WTC11 (cell line): ENCODE measurements around the gene FOXI2.

ENCODE experiments used
- ATF1 ChIP-seq: sonication (generic); formaldehyde crosslinking; IDR thresholded peaks from 2 replicates; pipeline ENCODE4 v1.8.1; 2023; ENCODE audit warnings: mild to moderate bottlenecking, moderate library complexity, missing genetic modification reagents
- CREM ChIP-seq: sonication (generic); formaldehyde crosslinking; IDR thresholded peaks from 2 replicates; pipeline ENCODE4 v1.8.1; 2022; ENCODE audit warnings: mild to moderate bottlenecking, missing genetic modification reagents, moderate library complexity
- ELF4 ChIP-seq: sonication (generic); formaldehyde crosslinking; IDR thresholded peaks from 2 replicates; pipeline ENCODE4 v1.8.1; 2022; ENCODE audit warnings: low read depth, mild to moderate bottlenecking, moderate library complexity, missing genetic modification reagents
- FOXJ3 ChIP-seq: sonication (generic); formaldehyde crosslinking; IDR thresholded peaks from 2 replicates; pipeline ENCODE4 v1.9.0; 2021; ENCODE audit warnings: missing genetic modification reagents, mild to moderate bottlenecking, borderline replicate concordance
- KAT7 ChIP-seq: sonication (generic); formaldehyde crosslinking; IDR thresholded peaks from 2 replicates; pipeline ENCODE4 v1.8.1; 2023; ENCODE audit warnings: missing genetic modification reagents, mild to moderate bottlenecking, borderline replicate concordance
- ZNF317 ChIP-seq: sonication (generic); formaldehyde crosslinking; IDR thresholded peaks from 2 replicates; pipeline ENCODE4 v1.8.1; 2023; ENCODE audit warnings: low read depth, mild to moderate bottlenecking, moderate library complexity, missing genetic modification reagents, borderline replicate concordance
- TF ChIP-seq, protein P1 (sequence below): fragments of 250-450 bp; sonication (Bioruptor Pico); IDR thresholded peaks from 2 replicates; pipeline ENCODE4 v1.9.0; 2021; ENCODE audit warnings: mild to moderate bottlenecking
- TF ChIP-seq, protein P2 (sequence below): fragments of 200-600 bp; IDR thresholded peaks from 2 replicates; pipeline ENCODE4 v1.8.0; 2022; ENCODE audit warnings: antibody characterized with exemption
- TF ChIP-seq, protein P3 (sequence below): sonication (generic); formaldehyde crosslinking; IDR thresholded peaks from 2 replicates; pipeline ENCODE4 v1.8.1; 2023; ENCODE audit warnings: mild to moderate bottlenecking, moderate library complexity, missing genetic modification reagents
- TF ChIP-seq, protein P4 (sequence below): sonication (generic); formaldehyde crosslinking; IDR thresholded peaks from 2 replicates; pipeline ENCODE4 v1.8.0; 2022; ENCODE audit warnings: mild to moderate bottlenecking, missing genetic modification reagents

DNA sequence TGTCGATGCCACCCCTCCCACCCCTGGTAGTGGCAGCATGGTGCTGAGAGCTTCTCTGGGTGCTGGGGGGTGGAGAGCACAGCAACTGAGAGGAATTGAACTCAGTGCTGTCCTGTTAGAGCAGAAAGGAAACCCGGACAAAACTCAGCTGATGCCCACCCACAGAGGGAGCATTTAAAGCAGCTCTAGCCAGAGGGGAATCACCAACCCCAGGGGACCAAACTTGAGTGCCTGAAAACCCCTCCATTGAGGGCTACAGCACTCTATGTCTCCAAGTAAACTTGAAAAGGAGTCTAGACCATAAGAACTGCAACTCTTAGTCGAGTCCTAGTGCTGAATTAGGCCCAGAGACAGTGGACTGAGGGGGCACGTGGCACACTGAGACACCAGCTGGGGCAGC is 16.8 kb upstream of the FOXI2 start:
- TF ChIP-seq, protein P1, sequence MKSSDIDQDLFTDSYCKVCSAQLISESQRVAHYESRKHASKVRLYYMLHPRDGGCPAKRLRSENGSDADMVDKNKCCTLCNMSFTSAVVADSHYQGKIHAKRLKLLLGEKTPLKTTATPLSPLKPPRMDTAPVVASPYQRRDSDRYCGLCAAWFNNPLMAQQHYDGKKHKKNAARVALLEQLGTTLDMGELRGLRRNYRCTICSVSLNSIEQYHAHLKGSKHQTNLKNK (CRISPR knock-in tag) = no peak
- TF ChIP-seq, protein P2, sequence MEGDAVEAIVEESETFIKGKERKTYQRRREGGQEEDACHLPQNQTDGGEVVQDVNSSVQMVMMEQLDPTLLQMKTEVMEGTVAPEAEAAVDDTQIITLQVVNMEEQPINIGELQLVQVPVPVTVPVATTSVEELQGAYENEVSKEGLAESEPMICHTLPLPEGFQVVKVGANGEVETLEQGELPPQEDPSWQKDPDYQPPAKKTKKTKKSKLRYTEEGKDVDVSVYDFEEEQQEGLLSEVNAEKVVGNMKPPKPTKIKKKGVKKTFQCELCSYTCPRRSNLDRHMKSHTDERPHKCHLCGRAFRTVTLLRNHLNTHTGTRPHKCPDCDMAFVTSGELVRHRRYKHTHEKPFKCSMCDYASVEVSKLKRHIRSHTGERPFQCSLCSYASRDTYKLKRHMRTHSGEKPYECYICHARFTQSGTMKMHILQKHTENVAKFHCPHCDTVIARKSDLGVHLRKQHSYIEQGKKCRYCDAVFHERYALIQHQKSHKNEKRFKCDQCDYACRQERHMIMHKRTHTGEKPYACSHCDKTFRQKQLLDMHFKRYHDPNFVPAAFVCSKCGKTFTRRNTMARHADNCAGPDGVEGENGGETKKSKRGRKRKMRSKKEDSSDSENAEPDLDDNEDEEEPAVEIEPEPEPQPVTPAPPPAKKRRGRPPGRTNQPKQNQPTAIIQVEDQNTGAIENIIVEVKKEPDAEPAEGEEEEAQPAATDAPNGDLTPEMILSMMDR = no peak
- TF ChIP-seq FOXJ3 (no peak), KAT7 (no peak), ZNF317 (CRISPR knock-in tag) (no peak), ATF1 (CRISPR knock-in tag) (no peak), CREM (no peak), ELF4 (CRISPR knock-in tag) (no peak)
- TF ChIP-seq, protein P3, sequence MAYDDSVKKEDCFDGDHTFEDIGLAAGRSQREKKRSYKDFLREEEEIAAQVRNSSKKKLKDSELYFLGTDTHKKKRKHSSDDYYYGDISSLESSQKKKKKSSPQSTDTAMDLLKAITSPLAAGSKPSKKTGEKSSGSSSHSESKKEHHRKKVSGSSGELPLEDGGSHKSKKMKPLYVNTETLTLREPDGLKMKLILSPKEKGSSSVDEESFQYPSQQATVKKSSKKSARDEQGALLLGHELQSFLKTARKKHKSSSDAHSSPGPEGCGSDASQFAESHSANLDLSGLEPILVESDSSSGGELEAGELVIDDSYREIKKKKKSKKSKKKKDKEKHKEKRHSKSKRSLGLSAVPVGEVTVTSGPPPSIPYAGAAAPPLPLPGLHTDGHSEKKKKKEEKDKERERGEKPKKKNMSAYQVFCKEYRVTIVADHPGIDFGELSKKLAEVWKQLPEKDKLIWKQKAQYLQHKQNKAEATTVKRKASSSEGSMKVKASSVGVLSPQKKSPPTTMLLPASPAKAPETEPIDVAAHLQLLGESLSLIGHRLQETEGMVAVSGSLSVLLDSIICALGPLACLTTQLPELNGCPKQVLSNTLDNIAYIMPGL (CRISPR knock-in tag) = no peak
- TF ChIP-seq, protein P4, sequence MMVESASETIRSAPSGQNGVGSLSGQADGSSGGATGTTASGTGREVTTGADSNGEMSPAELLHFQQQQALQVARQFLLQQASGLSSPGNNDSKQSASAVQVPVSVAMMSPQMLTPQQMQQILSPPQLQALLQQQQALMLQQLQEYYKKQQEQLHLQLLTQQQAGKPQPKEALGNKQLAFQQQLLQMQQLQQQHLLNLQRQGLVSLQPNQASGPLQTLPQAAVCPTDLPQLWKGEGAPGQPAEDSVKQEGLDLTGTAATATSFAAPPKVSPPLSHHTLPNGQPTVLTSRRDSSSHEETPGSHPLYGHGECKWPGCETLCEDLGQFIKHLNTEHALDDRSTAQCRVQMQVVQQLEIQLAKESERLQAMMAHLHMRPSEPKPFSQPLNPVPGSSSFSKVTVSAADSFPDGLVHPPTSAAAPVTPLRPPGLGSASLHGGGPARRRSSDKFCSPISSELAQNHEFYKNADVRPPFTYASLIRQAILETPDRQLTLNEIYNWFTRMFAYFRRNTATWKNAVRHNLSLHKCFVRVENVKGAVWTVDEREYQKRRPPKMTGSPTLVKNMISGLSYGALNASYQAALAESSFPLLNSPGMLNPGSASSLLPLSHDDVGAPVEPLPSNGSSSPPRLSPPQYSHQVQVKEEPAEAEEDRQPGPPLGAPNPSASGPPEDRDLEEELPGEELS (CRISPR knock-in tag) = no peak
